KMS-11 (cell line): Measurements from ENCODE around the gene IMPDH1.

Experiments used
- H2AFZ ChIP-seq: fragments of 200-600 bp; sonication (generic); 2 replicates; pipeline ENCODE4 v1.6.1; 2016; ENCODE audit warnings: antibody characterized with exemption, mixed run types, low read depth
- H3K27ac ChIP-seq: fragments of 200-600 bp; sonication (generic); 2 replicates; pipeline ENCODE4 v1.6.1; 2016; ENCODE audit warnings: mild to moderate bottlenecking, mixed run types
- H3K27me3 ChIP-seq: fragments of 200-600 bp; sonication (generic); 2 replicates; pipeline ENCODE4 v1.6.1; 2017; ENCODE audit warnings: mild to moderate bottlenecking, low read depth, mixed run types, moderate library complexity; ENCODE audit not compliant: insufficient read depth
- H3K36me3 ChIP-seq: fragments of 200-600 bp; sonication (generic); 2 replicates; pipeline ENCODE4 v1.6.1; 2017; ENCODE audit warnings: mild to moderate bottlenecking, mixed run types; ENCODE audit not compliant: insufficient read depth
- H3K4me1 ChIP-seq: fragments of 200-600 bp; sonication (generic); 2 replicates; pipeline ENCODE4 v1.6.1; 2016; ENCODE audit warnings: mild to moderate bottlenecking, low read depth, mixed run types; ENCODE audit not compliant: poor library complexity, severe bottlenecking
- H3K4me2 ChIP-seq: fragments of 200-600 bp; sonication (generic); 2 replicates; pipeline ENCODE4 v1.7.0; 2016; ENCODE audit warnings: mild to moderate bottlenecking, mixed run types
- H3K4me3 ChIP-seq: fragments of 200-600 bp; sonication (generic); IDR thresholded peaks from 2 replicates; pipeline ENCODE4 v1.6.1; 2017; ENCODE audit warnings: low read depth, low read length, mixed read lengths; ENCODE audit not compliant: insufficient read depth
- H3K79me2 ChIP-seq: fragments of 200-600 bp; sonication (generic); 2 replicates; pipeline ENCODE4 v1.6.1; 2016; ENCODE audit warnings: low read depth, mixed run types; ENCODE audit not compliant: insufficient read depth
- H3K9ac ChIP-seq: fragments of 200-600 bp; sonication (generic); 2 replicates; pipeline ENCODE4 v1.6.1; 2016; ENCODE audit warnings: mild to moderate bottlenecking, mixed run types
- H4K20me1 ChIP-seq: fragments of 200-600 bp; sonication (generic); 2 replicates; pipeline ENCODE4 v1.6.1; 2016; ENCODE audit warnings: mild to moderate bottlenecking, mixed run types; ENCODE audit not compliant: insufficient read depth
- CTCF ChIP-seq: fragments of 200-600 bp; sonication (generic); conservative IDR thresholded peaks from 2 replicates; pipeline ENCODE4 v1.6.1; 2017; ENCODE audit warnings: low read depth, mild to moderate bottlenecking, antibody characterized with exemption, low read length, moderate library complexity, mixed read lengths

Gene IMPDH1

GRCh38 chr7:128388145-128388485 lies 21.7 kb downstream of the IMPDH1 start:
- no peak overlapping the region for H3K27ac ChIP-seq
- TF ChIP-seq CTCF, result no peak
- no peak overlapping the region for H2AFZ ChIP-seq
- no peaks in the 10 kb centered on the region for H3K79me2 ChIP-seq
- H4K20me1 ChIP-seq, result no peaks in the 10 kb centered on the region
- no peak overlapping the region for H3K4me2 ChIP-seq
- H3K36me3 ChIP-seq, result no peaks in the 10 kb centered on the region
- no peaks in the 10 kb centered on the region; the same call in 1 of the 2 replicates for H3K27me3 ChIP-seq
- no peak overlapping the region for H3K4me3 ChIP-seq
- no peak overlapping the region for H3K9ac ChIP-seq
- no peaks in the 10 kb centered on the region for H3K4me1 ChIP-seq

DNA sequence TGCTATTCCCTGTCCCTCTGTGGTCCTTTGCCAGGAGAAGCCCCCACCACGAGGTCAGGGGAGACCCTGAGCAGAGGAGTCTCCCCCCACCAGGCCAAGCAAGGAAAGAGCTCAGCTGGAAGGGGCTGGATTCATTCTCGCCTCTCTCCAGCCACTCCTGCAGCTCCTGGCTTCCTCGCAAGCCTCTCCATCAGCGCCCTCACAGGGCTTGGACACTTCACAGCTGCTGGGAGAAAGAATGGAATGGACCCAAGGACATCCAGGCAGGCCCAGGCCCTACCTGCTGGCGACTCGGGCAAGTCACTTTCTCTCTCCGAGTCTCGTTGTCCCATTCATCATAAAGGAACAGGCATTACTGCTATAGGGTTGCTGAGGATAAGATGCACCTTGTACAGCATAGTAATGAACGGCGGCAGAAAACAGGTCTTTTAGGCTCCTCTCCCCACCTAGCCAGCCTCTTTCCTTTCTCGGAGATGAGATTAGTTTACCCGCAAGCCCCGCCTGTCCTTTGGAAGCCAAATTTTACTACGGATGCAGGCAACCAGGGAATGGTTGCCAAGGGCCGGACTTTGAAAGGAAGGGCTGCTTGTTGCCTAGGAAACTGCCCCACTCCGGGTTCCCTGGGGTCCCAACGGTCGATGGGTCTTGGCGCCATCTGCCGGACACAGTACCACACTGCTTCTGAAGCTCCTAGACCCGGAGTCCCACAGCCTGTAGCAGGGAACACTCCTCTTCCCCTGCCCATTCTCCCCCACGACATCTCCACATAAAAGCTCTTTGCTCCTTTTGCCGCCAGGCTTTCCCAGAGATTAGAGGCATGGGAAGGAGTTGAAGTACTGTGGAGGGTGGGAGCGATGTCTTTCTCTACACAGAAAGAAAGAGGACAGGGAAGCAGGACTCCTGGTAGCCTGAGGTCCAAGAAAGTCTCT lies 22.3 kb downstream of the IMPDH1 start:
- H2AFZ ChIP-seq, result no peak overlapping the region
- H3K79me2 ChIP-seq, result no peaks in the 10 kb centered on the region
- H3K4me2 ChIP-seq, result no peak overlapping the region
- peak; percentile 96 for TF ChIP-seq CTCF
- H3K36me3 ChIP-seq, result no peaks in the 10 kb centered on the region
- H3K27ac ChIP-seq, result no peak overlapping the region
- H3K27me3 ChIP-seq, result no peaks in the 10 kb centered on the region; the same call in 1 of the 2 replicates
- no peak overlapping the region for H3K4me3 ChIP-seq
- H3K9ac ChIP-seq, result no peak overlapping the region
- H4K20me1 ChIP-seq, result no peaks in the 10 kb centered on the region
- H3K4me1 ChIP-seq, result no peaks in the 10 kb centered on the region

GRCh38 chr7:128385988-128386925 lies 23.5 kb downstream of the IMPDH1 start:
- Histone ChIP-seq H3K27ac (no peak overlapping the region), H3K4me3 (no peak overlapping the region), H2AFZ (no peak overlapping the region), H3K4me1 (no peaks in the 10 kb centered on the region), H3K79me2 (no peaks in the 10 kb centered on the region), H4K20me1 (no peaks in the 10 kb centered on the region), H3K36me3 (no peaks in the 10 kb centered on the region), H3K27me3 (no peaks in the 10 kb centered on the region; the same call in 1 of the 2 replicates), H3K4me2 (no peak overlapping the region), H3K9ac (no peak overlapping the region)
- TF ChIP-seq CTCF, result no peak

- Histone ChIP-seq H3K79me2 (no peaks in the 10 kb centered on the region), H3K9ac (no peak overlapping the region), H3K4me2 (no peak overlapping the region), H2AFZ (no peak overlapping the region), H3K4me1 (no peaks in the 10 kb centered on the region), H3K4me3 (no peak overlapping the region), H4K20me1 (no peaks in the 10 kb centered on the region), H3K27me3 (no peaks in the 10 kb centered on the region; the same call in 1 of the 2 replicates), H3K27ac (no peak overlapping the region), H3K36me3 (no peaks in the 10 kb centered on the region)
- no peak for TF ChIP-seq CTCF
Observed at GRCh38 chr7:128384726-128385125, 25.1 kb downstream of the IMPDH1 start.
